Measurements from ENCODE around the gene BCAS3. TPM values are rescaled to one million over a fixed set of nuclear protein-coding genes. Genes with fewer than 3 reads are reported as not detected.

Gene BCAS3
- polyA plus RNA-seq, 3 donors, result 10.3 to 19.1 (median 14.7) TPM

GRCh38 chr17:61245706-61246135 lies 568.1 kb downstream of the BCAS3 start:
- H3K36me3 ChIP-seq (replicated peaks in 1 of 2; ENCODE audit: control insufficient read depth in 1 of 2, insufficient read depth in 2 of 2, low read length in 2 of 2), result no peaks in the 10 kb centered on the region
- no peak overlapping the region for H3K4me3 ChIP-seq (replicated peaks in 1 of 3; ENCODE audit: low read depth in 2 of 3, low read length in 3 of 3)
- H3K4me2 ChIP-seq (replicated peaks; ENCODE audit: extremely low read depth, low read length, poor library complexity, severe bottlenecking), result no peak overlapping the region
- WGBS (ENCODE audit: insufficient coverage), result 100% methylated on average over 1 of the region's 3 CpGs
- Mint-ChIP-seq H3K36me3 (no peaks in the 10 kb centered on the region), H3K9me3 (peaks cover 0 to 5% (median 2%) of the 10 kb centered on the region in 7 donors), H3K4me1 (peaks cover 26% of the 10 kb centered on the region), H3K27me3 (ENCODE audit: low read depth in 3 of 3) (no peaks in the 10 kb centered on the region), H3K4me3 (no peak overlapping the region), H3K27ac (no peak overlapping the region)
- peaks cover 25 to 26% of the 10 kb centered on the region in 2 donors for H3K4me1 ChIP-seq (ENCODE audit: control insufficient read depth in 1 of 2, insufficient read depth in 2 of 2, low read length in 2 of 2)
- H2AFZ ChIP-seq (ENCODE audit: insufficient read depth, low read depth, low read length, poor library complexity, severe bottlenecking), result no peak overlapping the region
- no peaks in the 10 kb centered on the region for H3K9me3 ChIP-seq (replicated peaks in 1 of 2; ENCODE audit: control insufficient read depth in 1 of 2, insufficient read depth in 1 of 2, low read length in 2 of 2)
- no peak for TF ChIP-seq CTCF (IDR thresholded peaks at IDR 0.05)
- H3K79me2 ChIP-seq (ENCODE audit: insufficient read depth, low read length), result no peaks in the 10 kb centered on the region
- no peak for DNase-seq
- H4K20me1 ChIP-seq (ENCODE audit: insufficient read depth, low read length), result no peaks in the 10 kb centered on the region
- H3K27ac ChIP-seq (ENCODE audit: low read depth in 1 of 2, low read length in 2 of 2), result no peak overlapping the region
- intact Hi-C loops (cut with micrococcal nuclease), result no loop called here
- no peaks in the 10 kb centered on the region for H3K27me3 ChIP-seq (ENCODE audit: control insufficient read depth in 2 of 2, insufficient read depth in 2 of 2, low read length in 2 of 2)
- no peak overlapping the region for H3K9ac ChIP-seq (ENCODE audit: insufficient read depth, low read length, poor library complexity, severe bottlenecking)

- H3K4me3 Mint-ChIP-seq, result no peak overlapping the region
- H3K4me2 ChIP-seq (replicated peaks; ENCODE audit: extremely low read depth, low read length, poor library complexity, severe bottlenecking), result no peak overlapping the region
- H3K4me3 ChIP-seq (replicated peaks in 1 of 3; ENCODE audit: low read depth in 2 of 3, low read length in 3 of 3), result no peak overlapping the region
- no peaks in the 10 kb centered on the region for H3K79me2 ChIP-seq (ENCODE audit: insufficient read depth, low read length)
- H3K27me3 ChIP-seq (ENCODE audit: control insufficient read depth in 2 of 2, insufficient read depth in 2 of 2, low read length in 2 of 2), result no peaks in the 10 kb centered on the region
- peaks cover 43% of the 10 kb centered on the region for H3K4me1 Mint-ChIP-seq
- TF ChIP-seq CTCF (IDR thresholded peaks at IDR 0.05), result no peak
- DNase-seq, result no peak
- no peak overlapping the region for H3K27ac Mint-ChIP-seq
- H2AFZ ChIP-seq (ENCODE audit: insufficient read depth, low read depth, low read length, poor library complexity, severe bottlenecking), result no peak overlapping the region
- H3K27ac ChIP-seq (ENCODE audit: low read depth in 1 of 2, low read length in 2 of 2), result no peak overlapping the region
- intact Hi-C loops (cut with micrococcal nuclease), result no loop called here
- H3K9me3 ChIP-seq (replicated peaks in 1 of 2; ENCODE audit: control insufficient read depth in 1 of 2, insufficient read depth in 1 of 2, low read length in 2 of 2), result no peaks in the 10 kb centered on the region
- peaks cover 41 to 42% of the 10 kb centered on the region in 2 donors for H3K4me1 ChIP-seq (ENCODE audit: control insufficient read depth in 1 of 2, insufficient read depth in 2 of 2, low read length in 2 of 2)
- H3K9ac ChIP-seq (ENCODE audit: insufficient read depth, low read length, poor library complexity, severe bottlenecking), result no peak overlapping the region
- no peaks in the 10 kb centered on the region for H3K27me3 Mint-ChIP-seq (ENCODE audit: low read depth in 3 of 3)
- H4K20me1 ChIP-seq (ENCODE audit: insufficient read depth, low read length), result no peaks in the 10 kb centered on the region
- WGBS (ENCODE audit: insufficient coverage), result no CpG with 5 or more reads among the region's 3 CpGs
- peaks cover 0 to 7% (median 2%) of the 10 kb centered on the region in 7 donors for H3K9me3 Mint-ChIP-seq
- H3K36me3 Mint-ChIP-seq, result no peaks in the 10 kb centered on the region
- no peaks in the 10 kb centered on the region for H3K36me3 ChIP-seq (replicated peaks in 1 of 2; ENCODE audit: control insufficient read depth in 1 of 2, insufficient read depth in 2 of 2, low read length in 2 of 2)
Observed at GRCh38 chr17:61247439-61247838, 569.8 kb downstream of the BCAS3 start.

All from CD14-positive monocyte (primary cell).